ENCODE results near the gene MEGF6. TPM values are rescaled to one million over a fixed set of nuclear protein-coding genes. Genes with fewer than 3 reads are reported as not detected.

MEGF6 gene
- total RNA-seq, 5 donors from 2014 or later (not counting 1 experiment from before 2014, with no cell fraction given): 63.3 to 213 (median 193) TPM

GRCh38 chr1:3606779-3607702 lies 4.3 kb downstream of the MEGF6 start:
- Mint-ChIP-seq H3K9me3 (no peaks in the 10 kb centered on the region), H3K4me1 (peaks cover 0 to 9% (median 9%) of the 10 kb centered on the region in 3 donors), H3K4me3 (no peak overlapping the region), H3K36me3 (no peaks in the 10 kb centered on the region), H3K27me3 (peaks cover 0 to 19% of the 10 kb centered on the region in 2 donors), H3K27ac (no peak overlapping the region)
- DNase-seq (no peak), ATAC-seq (replicated peaks in 1 of 4) (no peak)
- no peaks in the 10 kb centered on the region for H3K9me3 ChIP-seq
- POLR2A ChIA-PET: no interaction called here
- H3K27me3 ChIP-seq (replicated peaks in 1 of 2; ENCODE audit: control insufficient read depth in 2 of 2, extremely low read depth in 1 of 2, insufficient read depth in 2 of 2, low read length in 1 of 2): peaks cover 0 to 76% of the 10 kb centered on the region in 2 experiments
- 96% methylated on average over 8 of the region's 23 CpGs for WGBS (ENCODE audit: insufficient coverage)
- H3K4me1 ChIP-seq (ENCODE audit: control insufficient read depth in 1 of 2, extremely low read depth in 1 of 2, insufficient read depth in 2 of 2, low read length in 2 of 2): peaks cover 0 to 18% of the 10 kb centered on the region in 2 experiments
- CTCF ChIA-PET: no interaction called here
- no peak overlapping the region for H3K27ac ChIP-seq (ENCODE audit: low read length)
- no peaks in the 10 kb centered on the region for H3K36me3 ChIP-seq (ENCODE audit: control insufficient read depth in 2 of 2, extremely low read depth in 1 of 2, insufficient read depth in 1 of 2, low read length in 1 of 2)
- no peak overlapping the region for H3K4me3 ChIP-seq (ENCODE audit: control insufficient read depth in 1 of 2, extremely low read depth in 1 of 2, low read length in 1 of 2)

DNA sequence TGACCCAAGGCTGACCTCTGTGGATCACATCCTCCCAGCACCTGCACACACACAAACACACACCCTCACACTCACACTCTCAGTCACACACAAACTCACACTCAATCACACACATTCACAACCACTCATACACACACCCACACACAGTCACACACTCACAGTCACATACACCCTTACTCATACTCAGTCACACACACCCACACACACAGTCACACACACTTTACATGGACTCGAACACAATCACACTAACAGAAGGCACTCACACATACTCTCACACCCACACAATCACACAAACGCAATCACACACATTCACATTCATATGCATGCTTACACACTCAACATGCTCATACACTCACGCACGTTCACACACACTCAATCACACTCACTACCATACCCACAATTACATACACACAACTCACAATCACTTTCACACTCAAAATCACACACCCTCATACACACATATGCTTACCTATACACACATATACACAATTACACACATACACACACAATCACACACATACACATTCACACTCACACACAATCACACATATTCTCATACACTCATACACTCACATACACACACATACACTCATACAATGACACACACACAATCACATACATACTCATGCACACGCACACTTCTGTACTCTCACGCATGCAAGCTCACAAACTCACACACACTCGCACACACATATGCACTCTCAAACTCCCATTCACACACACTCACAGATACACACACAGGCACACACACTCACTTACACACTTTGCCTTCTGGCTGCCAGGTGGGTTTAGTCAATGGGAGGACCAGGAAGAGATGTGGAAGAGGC lies 6.1 kb downstream of the MEGF6 start:
- Mint-ChIP-seq H3K27ac (no peak overlapping the region), H3K9me3 (no peaks in the 10 kb centered on the region), H3K36me3 (no peaks in the 10 kb centered on the region), H3K4me3 (no peak overlapping the region), H3K27me3 (peaks cover 0 to 15% of the 10 kb centered on the region in 2 donors), H3K4me1 (no peaks in the 10 kb centered on the region)
- H3K27ac ChIP-seq (ENCODE audit: low read length): no peak overlapping the region
- DNase-seq (no peak), ATAC-seq (replicated peaks in 1 of 4) (no peak)
- H3K4me1 ChIP-seq (ENCODE audit: control insufficient read depth in 1 of 2, extremely low read depth in 1 of 2, insufficient read depth in 2 of 2, low read length in 2 of 2): peaks cover 0 to 6% of the 10 kb centered on the region in 2 experiments
- H3K27me3 ChIP-seq (replicated peaks in 1 of 2; ENCODE audit: control insufficient read depth in 2 of 2, extremely low read depth in 1 of 2, insufficient read depth in 2 of 2, low read length in 1 of 2): peaks cover 0 to 71% of the 10 kb centered on the region in 2 experiments
- no peaks in the 10 kb centered on the region for H3K9me3 ChIP-seq
- WGBS (ENCODE audit: insufficient coverage): 92% methylated on average over 7 of the region's 7 CpGs
- H3K4me3 ChIP-seq (ENCODE audit: control insufficient read depth in 1 of 2, extremely low read depth in 1 of 2, low read length in 1 of 2): no peak overlapping the region
- no peaks in the 10 kb centered on the region for H3K36me3 ChIP-seq (ENCODE audit: control insufficient read depth in 2 of 2, extremely low read depth in 1 of 2, insufficient read depth in 1 of 2, low read length in 1 of 2)
- ChIA-PET CTCF (no interaction called here), POLR2A (no interaction called here)

GRCh38 chr1:3604468-3604974 lies 6.8 kb downstream of the MEGF6 start:
- POLR2A ChIA-PET: no interaction called here
- CTCF ChIA-PET: no interaction called here
- Histone ChIP-seq H3K27me3 (replicated peaks in 1 of 2; ENCODE audit: control insufficient read depth in 2 of 2, extremely low read depth in 1 of 2, insufficient read depth in 2 of 2, low read length in 1 of 2) (peaks cover 0 to 70% of the 10 kb centered on the region in 2 experiments), H3K4me1 (ENCODE audit: control insufficient read depth in 1 of 2, extremely low read depth in 1 of 2, insufficient read depth in 2 of 2, low read length in 2 of 2) (peaks cover 0 to 5% of the 10 kb centered on the region in 2 experiments), H3K4me3 (ENCODE audit: control insufficient read depth in 1 of 2, extremely low read depth in 1 of 2, low read length in 1 of 2) (no peak overlapping the region), H3K36me3 (ENCODE audit: control insufficient read depth in 2 of 2, extremely low read depth in 1 of 2, insufficient read depth in 1 of 2, low read length in 1 of 2) (no peaks in the 10 kb centered on the region), H3K9me3 (no peaks in the 10 kb centered on the region), H3K27ac (ENCODE audit: low read length) (no peak overlapping the region)
- peaks cover 0 to 15% of the 10 kb centered on the region in 2 donors for H3K27me3 Mint-ChIP-seq
- H3K9me3 Mint-ChIP-seq: no peaks in the 10 kb centered on the region
- ATAC-seq (replicated peaks in 1 of 4): no peak
- no peak overlapping the region for H3K27ac Mint-ChIP-seq
- 100% methylated on average over 1 of the region's 8 CpGs for WGBS (ENCODE audit: insufficient coverage)
- H3K4me3 Mint-ChIP-seq: no peak overlapping the region
- peaks cover 0 to 1% (median 0%) of the 10 kb centered on the region in 3 donors for H3K4me1 Mint-ChIP-seq
- no peaks in the 10 kb centered on the region for H3K36me3 Mint-ChIP-seq
- DNase-seq: no peak

GRCh38 chr1:3603571-3604467 lies 7.5 kb downstream of the MEGF6 start:
- ChIA-PET CTCF (no interaction called here), POLR2A (no interaction called here)
- Mint-ChIP-seq H3K4me1 (peaks cover 0 to 6% (median 5%) of the 10 kb centered on the region in 3 donors), H3K27me3 (peaks cover 0 to 12% of the 10 kb centered on the region in 2 donors), H3K4me3 (no peak overlapping the region), H3K9me3 (no peaks in the 10 kb centered on the region), H3K27ac (no peak overlapping the region), H3K36me3 (no peaks in the 10 kb centered on the region)
- DNase-seq (no peak), ATAC-seq (replicated peaks in 1 of 4) (no peak)
- H3K27ac ChIP-seq (ENCODE audit: low read length): no peak overlapping the region
- 87% methylated on average over 26 of the region's 29 CpGs for whole genome bisulfite sequencing (ENCODE audit: insufficient coverage)
- no peak overlapping the region for H3K4me3 ChIP-seq (ENCODE audit: control insufficient read depth in 1 of 2, extremely low read depth in 1 of 2, low read length in 1 of 2)
- peaks cover 5 to 12% of the 10 kb centered on the region in 2 experiments for H3K4me1 ChIP-seq (ENCODE audit: control insufficient read depth in 1 of 2, extremely low read depth in 1 of 2, insufficient read depth in 2 of 2, low read length in 2 of 2)
- no peaks in the 10 kb centered on the region for H3K36me3 ChIP-seq (ENCODE audit: control insufficient read depth in 2 of 2, extremely low read depth in 1 of 2, insufficient read depth in 1 of 2, low read length in 1 of 2)
- peaks cover 0 to 70% of the 10 kb centered on the region in 2 experiments for H3K27me3 ChIP-seq (replicated peaks in 1 of 2; ENCODE audit: control insufficient read depth in 2 of 2, extremely low read depth in 1 of 2, insufficient read depth in 2 of 2, low read length in 1 of 2)
- H3K9me3 ChIP-seq: no peaks in the 10 kb centered on the region

DNA sequence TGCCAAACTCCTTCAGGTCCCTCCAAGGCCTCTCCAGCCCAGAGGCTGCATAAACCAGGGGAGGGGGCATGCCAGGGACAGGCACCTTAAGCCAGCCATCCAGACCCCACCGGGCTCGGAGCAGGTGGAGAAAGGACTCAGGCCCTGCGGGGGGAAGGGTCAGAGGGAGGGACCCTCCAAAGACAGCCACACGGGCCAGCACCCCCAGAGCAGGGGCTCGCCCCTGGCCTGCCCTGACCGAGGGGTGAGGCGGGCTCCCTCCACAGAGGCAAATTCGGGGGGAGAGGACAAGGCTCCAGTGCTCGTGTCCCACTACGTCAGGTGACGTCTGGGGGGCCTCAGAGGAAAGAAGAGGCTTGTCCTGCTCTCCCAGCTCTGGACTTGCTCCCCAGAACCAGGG lies 8.2 kb downstream of the MEGF6 start:
- Mint-ChIP-seq H3K9me3 (no peaks in the 10 kb centered on the region), H3K27ac (no peak overlapping the region), H3K4me1 (peaks cover 1 to 10% (median 8%) of the 10 kb centered on the region in 3 donors), H3K4me3 (no peak overlapping the region), H3K36me3 (no peaks in the 10 kb centered on the region), H3K27me3 (peaks cover 0 to 6% of the 10 kb centered on the region in 2 donors)
- no peak for ATAC-seq (replicated peaks in 1 of 4)
- no peaks in the 10 kb centered on the region for H3K36me3 ChIP-seq (ENCODE audit: control insufficient read depth in 2 of 2, extremely low read depth in 1 of 2, insufficient read depth in 1 of 2, low read length in 1 of 2)
- no peaks in the 10 kb centered on the region for H3K9me3 ChIP-seq
- peaks cover 10 to 18% of the 10 kb centered on the region in 2 experiments for H3K4me1 ChIP-seq (ENCODE audit: control insufficient read depth in 1 of 2, extremely low read depth in 1 of 2, insufficient read depth in 2 of 2, low read length in 2 of 2)
- no peak for DNase-seq
- H3K27ac ChIP-seq (ENCODE audit: low read length): no peak overlapping the region
- peaks cover 0 to 69% of the 10 kb centered on the region in 2 experiments for H3K27me3 ChIP-seq (replicated peaks in 1 of 2; ENCODE audit: control insufficient read depth in 2 of 2, extremely low read depth in 1 of 2, insufficient read depth in 2 of 2, low read length in 1 of 2)
- H3K4me3 ChIP-seq (ENCODE audit: control insufficient read depth in 1 of 2, extremely low read depth in 1 of 2, low read length in 1 of 2): no peak overlapping the region
- ChIA-PET CTCF (no interaction called here), POLR2A (no interaction called here)
- 81% methylated on average over 8 of the region's 11 CpGs for WGBS (ENCODE audit: insufficient coverage)
